GM19023 (cell line): ENCODE measurements around the gene APOOL.
"Not testable (repeated sequence)": the region's sequence is repeated elsewhere in the genome, so short reads cannot be mapped to it uniquely, and the experiment has no call there.

ENCODE experiments used
- ATAC-seq: cut with Tn5 transposase; IDR thresholded peaks from one replicate; pipeline ENCODE4 v1.9.1; 2021; ENCODE audit warnings: mild to moderate bottlenecking, moderate library complexity; ENCODE audit not compliant: unreplicated experiment

Gene APOOL

DNA sequence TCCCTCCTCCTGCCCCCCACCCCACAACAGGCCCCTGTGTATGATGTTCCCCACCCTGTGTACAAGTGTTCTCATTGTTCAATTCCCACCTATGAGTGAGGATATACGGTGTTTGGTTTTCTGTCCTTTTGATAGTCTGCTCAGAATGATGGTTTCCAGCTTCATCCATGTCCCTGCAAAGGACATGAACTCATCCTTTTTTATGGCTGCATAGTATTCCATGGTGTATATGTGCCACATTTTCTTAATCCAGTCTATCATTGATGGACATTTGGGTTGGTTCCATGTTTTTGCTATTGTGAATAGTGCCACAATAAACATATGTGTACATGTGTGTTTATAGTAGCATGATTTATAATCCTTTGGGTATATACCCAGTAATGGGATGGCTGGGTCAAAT, 73.6 kb downstream of the APOOL start:
- ATAC-seq, result not testable (repeated sequence)

DNA sequence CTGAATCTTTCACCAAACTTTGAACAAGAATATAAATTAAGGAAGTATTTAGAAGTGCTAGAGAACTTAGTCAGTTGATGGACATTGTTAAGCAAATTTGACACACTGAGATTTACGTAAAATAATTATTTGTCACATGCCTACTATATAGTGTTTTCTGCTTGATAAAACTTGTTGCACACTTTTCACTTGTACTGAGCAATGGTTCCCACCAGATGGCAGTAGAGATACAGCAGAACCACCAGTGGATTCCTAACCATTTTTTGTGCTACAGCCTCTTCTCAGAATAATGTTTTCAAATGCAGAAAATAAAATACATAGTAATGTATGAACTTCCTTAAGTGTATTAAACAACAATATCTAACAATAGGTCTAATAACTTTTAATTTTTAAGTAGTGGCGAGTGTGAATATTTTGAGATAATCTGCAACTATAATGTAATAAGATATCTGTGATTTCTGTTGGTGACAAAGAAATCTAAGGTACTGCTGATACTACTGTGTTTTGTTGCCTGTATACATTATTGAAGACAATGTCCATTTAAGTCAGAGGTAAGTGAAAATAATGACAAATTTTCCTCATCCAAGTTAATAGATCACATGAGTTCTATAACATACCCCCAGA, 81.2 kb downstream of the APOOL start:
- ATAC-seq, result peak; percentile 86

DNA sequence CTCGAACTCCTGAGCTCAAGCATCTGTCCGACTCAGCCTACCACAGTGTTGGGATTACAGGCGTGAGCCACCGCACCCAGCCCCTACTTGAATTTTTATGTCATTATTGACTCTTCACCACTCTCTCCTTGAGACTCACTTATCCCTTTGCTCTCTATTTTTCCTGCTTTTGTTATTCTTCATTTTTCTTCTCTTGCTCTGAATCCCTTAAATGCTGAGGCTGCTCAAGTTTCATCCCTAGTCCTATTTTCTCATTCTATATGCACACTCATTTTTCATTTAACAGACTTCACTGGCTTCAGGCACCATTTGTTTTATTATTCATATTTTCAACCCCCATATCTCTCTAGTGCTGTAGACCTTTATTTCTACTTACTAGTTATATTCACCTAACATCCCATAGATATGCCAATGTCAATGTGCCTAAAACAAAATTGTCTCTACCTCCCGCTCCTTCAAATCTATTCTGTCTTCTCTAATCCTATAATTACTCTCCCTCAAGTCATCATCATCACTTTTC, 85.7 kb downstream of the APOOL start:
- no peak for ATAC-seq

DNA sequence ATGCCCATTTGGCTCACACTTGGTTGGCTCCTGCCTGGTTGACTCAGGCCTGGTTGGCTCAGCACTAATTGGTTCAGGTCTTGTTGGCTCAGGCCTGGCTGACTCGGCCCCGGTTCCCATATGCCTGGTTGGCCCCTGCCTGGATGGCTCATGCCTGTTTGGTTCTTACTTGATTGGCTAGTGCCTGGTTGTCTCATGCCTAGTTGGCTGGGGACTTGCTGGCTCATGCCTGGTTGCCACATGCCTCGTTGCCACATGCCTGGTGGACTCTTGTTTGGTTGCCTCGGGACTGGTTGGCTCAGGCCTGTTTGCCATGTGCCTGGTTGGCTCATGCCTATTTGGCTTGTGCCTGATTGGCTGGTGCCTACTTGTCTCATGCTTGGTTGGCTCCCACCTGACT, 103.7 kb downstream of the APOOL start:
- ATAC-seq, result no peak

DNA sequence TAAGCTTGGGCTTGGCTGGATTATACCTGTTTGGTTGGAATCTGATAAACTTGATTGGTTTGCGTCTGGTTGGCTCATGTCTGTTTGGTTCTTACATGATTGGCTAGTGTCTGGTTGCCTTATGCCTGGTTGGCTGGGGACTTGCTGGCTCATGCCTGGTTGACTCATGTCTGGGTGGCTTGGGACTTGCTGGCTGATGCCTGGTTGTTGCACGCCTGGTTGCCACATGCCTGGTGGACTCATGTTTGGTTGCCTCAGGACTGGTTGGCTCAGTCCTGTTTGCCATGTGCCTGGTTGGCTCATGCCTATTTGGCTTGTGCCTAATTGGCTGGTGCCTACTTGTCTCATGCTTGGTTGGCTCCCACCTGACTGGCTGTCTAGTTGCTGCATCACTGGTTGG, 104.5 kb downstream of the APOOL start:
- no peak for ATAC-seq

DNA sequence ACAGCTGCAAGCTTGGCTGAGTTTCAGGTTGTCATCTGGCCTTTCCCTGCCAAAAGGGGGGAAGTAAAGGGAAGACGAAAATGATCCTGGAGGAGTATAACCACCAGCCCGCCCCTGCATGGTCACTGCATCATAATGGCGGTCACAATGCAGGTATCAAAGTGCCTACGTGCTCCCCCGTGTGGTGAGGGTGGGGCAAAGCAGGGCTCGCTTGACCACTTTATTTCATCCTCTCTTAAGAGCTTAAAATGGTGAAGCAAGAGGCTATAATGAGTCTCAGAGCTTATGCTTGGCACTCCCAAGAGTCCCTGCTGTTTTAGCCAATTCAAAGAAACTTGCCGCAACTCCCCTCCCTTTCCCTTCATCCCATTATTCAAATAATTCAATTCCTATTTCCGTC, 105.6 kb downstream of the APOOL start:
- peak; percentile 73 for ATAC-seq

DNA sequence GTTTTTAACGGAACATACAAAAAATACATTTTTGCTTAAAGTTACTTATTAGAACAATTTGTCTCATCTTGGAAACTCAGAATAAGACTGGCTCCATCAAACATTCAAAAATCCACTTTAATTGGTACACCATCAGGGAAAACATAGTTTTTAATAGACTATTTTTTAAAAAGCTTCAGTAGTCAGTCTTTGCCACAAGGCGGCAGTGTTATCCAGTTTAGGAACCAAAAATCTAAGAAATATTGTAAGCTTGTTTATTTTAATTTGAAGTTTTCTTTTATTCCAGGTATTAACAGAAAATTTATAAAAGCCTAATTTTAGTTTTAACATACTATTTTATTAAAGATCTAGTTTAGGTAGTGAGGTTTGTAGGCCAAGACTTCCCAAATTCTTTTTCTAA, 107.7 kb downstream of the APOOL start:
- no peak for ATAC-seq

DNA sequence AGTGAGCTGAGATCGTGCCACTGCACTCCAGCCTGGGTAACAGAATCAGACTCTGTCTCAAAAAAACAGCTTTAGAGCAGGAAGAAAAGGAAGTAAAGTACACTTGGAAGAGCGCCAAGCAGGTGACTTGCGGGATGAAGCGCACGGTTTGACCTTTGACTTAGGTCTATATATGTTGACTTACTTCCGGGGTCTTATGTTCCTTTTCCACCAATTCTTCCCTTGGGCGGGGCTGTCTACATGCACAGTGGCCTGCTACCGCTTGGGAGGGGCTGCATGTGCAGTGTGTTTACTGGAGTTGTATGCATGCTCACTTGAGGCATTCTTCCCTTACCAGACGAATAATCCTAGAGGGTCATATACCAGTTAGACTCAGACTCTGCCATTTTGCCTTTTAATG, 108.6 kb downstream of the APOOL start:
- no peak for ATAC-seq

DNA sequence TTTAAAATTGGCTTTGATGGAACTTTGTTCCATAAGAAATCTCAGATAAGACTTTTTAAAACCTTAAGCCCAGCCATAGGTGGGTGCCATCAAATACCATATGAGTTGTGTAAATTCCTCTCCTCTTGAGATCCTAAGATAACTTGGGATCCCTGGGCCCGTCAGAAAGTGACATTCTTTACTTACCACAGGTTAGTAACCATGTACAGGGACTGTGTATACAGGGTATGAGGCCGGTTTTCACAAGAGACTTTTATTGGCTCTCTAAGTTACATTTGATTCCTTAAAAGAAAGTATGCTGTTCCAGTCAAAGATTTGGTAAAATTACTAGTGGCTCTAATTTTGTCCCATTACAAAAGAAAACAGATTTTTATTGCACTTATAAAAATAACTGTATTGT, 110.1 kb downstream of the APOOL start:
- no peak for ATAC-seq

DNA sequence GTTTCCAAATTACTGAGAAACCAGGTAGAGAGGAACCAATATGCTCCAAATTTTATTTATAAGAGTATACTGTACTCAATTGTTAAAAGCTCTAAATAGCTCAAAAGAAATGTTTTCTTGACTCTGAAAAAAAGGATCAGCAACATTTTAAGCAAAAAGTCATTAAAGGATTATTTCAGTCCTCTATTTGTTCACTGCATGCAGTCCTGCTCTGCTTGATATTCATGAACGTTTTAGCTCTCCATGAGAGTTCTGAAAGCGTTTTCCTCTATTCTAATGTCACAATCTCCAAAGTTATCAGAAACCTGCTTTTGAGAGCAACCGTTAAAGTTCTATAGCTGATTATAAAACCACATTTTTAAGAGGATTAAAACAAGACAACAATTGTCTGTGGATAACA, 110.5 kb downstream of the APOOL start:
- ATAC-seq, result no peak

DNA sequence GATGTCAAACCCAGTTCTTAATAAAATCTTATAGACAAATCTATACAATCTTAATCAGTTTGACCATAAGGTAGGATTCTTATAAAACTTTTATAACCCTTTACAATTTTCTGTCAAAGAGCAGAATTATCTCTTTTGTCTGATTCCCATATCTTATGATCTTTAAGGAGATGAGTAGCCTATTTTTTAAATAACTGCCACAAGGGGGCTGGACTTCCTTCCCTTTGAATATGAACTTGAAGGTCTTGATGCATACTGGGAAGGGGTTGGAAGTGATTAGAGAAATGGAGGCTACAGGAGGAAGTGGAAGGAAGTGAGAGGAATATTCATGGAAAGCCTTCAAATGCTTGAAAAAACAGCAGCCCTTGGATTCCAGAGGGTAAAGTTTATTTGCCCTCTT, 111.1 kb downstream of the APOOL start:
- no peak for ATAC-seq

DNA sequence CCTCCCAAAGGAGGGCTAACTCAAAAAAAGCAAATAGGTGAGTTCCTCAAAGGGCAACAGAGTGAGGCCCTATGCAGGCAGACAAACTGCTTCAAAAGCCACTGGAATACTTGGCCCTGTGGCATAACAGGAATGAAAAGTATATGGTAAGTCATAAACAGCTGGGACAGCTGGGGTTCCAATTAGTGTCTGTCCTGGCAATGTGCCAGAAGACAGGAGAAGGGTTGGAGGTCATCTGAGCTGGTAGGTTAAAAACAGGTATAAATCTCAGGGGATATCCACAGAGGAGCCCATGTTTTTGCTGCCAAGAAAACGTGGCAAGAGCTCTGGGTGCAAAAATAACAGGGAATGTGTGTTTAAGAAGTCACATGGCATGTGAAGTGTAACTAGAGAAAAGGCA, 111.6 kb downstream of the APOOL start:
- ATAC-seq, result no peak

DNA sequence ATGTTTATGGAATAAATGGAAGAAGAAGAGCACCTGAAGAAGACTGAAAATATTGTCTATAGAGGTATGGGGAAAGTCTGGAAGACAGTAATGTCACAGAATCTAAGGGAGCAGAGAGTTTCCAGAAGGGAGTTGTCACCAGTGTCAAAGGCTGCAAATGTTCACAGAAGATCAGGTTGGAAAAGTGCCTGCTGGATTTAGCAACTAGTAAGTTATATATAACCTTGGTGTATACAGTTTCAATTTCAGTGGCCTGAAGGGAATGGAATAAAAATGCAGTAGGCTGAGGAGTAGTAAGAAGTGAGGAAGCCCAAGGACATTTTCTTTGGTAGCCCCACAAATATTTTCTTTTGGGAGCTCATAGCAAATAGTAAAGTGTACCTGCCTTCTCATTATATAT, 132.7 kb downstream of the APOOL start:
- no peak for ATAC-seq

DNA sequence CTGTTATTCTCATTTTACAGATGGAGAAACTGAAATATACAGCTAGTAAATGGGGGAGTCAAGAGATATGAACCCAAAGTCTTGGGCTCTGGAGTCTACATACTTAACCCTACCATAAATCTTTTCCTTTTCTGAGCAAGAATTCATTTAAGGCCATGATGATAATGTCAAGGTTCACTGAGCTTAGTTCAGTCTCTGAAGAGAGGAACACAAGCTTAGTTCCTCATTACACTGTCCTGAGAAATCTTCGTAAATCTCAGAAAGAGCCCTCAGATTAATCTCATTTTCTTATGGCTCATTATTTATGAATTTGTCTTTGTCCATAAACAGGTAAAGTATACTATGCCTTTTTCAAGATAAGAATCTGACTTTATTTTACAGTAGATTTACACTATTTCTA, 135.7 kb downstream of the APOOL start:
- ATAC-seq, result no peak

DNA sequence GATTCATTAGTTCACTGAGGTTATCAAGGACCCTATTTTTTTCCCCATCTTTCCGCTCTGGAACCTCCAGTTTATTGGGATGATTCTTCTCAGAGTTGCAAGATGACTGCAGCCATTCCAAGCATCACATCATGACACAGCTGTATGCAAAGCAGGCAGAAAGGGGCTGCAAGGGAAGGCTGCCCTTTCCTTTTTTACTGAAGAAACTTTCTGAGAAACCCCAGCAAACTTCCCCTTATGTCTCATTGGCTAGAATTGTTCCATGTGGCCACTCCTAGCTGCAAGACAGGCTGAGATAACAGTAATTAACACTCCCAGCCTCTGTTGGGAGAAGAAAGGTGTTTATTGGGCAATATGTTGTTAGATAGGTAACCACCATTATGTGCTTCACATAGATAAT, 137.3 kb downstream of the APOOL start:
- ATAC-seq, result peak; percentile 83
